GM19372 (cell line): ENCODE data around the gene DPRX.
"Not testable (repeated sequence)": the region's sequence is repeated elsewhere in the genome, so short reads cannot be mapped to it uniquely, and the experiment has no call there.

Experiments
- ATAC-seq: cut with Tn5 transposase; IDR thresholded peaks from one replicate; pipeline ENCODE4 v1.9.1; 2021; ENCODE audit warnings: mild to moderate bottlenecking, low read depth, moderate library complexity; ENCODE audit not compliant: unreplicated experiment

Gene DPRX

DNA sequence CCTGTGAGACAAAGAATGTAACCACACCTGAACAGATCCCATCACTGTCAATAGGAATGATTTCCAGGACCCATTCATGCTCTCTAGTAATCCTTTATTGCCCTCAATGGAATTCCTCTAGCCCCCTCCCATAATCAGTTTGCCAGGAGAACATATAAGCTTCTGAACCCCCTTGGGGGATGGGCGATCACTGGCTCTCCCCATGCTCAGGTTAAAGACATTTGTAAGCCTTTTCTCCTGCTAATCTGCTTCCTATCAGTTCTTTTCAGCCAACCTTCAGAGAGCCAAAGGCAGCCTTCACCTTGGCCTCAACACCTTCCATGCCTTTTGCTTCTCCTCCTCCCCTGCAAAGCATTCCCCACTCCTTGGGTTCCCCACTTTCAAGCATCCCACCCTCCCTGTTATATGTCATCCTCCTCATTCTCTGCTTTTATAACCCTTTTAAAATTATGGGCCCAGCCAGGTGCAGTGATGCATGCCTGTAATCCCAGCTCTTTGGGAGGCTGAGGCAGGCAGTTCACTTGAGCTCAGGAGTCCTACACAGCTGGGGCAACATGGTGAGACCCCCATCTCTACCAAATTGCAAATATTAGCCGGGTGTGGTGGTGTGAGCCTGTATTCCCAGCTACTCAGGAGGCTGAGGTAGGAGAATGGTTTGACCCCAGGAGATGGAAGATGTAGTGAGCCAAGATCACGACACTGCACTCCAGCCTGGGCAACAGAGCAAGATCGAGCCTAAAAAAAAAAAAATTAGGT lies 12.4 kb downstream of the DPRX start:
- no peak for ATAC-seq

DNA sequence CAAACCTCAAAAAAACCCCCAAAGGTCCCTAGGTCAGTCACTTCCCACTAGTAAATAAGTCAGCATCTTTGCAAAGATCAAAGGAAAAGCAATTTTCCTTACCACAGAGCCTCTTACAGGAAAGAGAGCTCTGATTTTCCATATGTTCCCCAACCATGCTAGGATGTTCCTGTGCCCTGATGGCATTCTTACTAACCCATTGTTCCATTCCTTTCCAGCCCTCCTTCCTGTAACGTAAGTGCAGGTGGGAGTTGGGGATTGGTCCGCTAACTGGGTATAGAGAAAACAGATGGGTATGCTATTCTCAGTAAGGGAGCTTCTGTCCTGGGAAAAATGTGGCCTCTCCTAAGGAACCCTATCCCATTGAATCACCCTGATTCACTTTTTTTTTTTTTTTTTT lies 14.3 kb downstream of the DPRX start:
- ATAC-seq, result no peak

DNA sequence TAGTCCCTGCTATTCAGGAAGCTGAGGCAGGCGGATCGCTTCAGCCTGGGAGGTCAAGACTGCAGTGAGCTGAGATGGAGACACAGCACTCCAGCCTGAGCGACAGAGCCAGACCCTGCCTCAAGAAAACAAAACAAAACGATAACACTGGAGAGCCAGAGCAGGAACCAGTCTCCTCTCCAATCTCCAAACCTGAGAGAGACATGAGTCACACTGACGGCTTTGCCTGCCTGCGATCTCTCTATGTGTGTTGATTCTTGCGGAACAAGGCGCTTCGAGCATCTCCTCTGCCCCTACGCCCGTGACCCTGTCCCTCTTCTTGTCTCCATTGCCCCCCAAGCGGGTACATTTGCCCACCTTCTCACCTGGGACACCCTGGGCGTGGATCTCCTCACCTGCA lies 15.6 kb downstream of the DPRX start:
- ATAC-seq, result no peak

DNA sequence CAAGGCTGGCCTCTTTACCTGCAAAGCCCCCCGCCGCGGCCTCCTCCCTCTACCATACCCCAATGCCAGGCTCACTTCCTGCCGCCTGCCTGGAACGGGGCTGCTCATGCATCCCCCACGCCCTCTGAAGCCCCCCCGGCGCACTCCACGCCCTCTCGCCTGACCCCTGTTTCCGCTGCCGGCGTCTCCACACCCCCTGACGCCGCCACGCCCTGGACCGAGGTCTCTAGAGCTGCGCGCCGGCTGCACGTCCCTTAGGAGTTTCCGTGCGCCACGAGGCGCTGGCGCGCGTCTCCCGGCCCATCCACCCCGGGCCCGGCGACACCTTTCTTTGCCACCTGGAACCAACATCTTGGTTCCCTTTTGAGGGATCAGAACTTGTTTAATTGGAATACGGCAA lies 16.0 kb downstream of the DPRX start:
- no peak for ATAC-seq

DNA sequence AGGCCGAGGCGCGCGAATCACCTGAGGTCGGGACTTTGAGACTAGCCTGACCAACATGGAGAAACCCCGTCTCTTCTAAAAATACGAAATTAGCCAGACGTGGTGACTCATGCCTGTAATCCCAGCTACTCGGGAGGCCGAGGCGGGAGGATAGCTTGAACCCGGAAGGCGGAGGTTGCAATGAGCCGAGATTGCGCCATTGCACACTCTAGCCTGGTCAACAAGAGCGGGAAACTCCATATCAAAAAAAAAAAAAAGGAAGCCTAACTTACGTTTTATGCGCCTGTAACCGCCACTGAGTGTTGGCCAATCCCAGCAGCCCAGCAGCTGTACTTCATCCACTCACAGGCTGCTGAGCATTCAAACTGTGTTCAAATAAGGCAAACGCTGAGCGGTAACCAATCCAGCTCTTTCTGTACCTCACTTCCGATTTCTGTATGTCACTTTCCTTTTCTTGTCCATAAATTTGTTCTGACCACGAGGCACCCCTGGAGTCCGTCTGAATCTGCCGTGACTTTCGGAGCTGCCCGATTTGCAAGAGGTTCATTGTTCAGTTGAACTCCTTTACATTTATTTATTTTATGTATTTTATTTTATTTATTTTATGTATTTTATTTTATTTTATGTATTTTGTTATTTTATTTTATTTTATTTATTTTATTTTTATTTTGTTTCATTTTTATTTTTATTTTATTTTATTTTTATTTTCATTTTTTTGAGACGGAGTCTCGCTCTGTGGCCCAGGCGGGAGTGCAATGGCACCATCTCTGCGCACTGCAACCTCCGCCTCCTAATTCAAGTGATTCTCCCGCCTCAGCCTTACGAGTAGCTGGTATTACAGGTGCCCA lies 18.2 kb downstream of the DPRX start:
- ATAC-seq, result no peak

DNA sequence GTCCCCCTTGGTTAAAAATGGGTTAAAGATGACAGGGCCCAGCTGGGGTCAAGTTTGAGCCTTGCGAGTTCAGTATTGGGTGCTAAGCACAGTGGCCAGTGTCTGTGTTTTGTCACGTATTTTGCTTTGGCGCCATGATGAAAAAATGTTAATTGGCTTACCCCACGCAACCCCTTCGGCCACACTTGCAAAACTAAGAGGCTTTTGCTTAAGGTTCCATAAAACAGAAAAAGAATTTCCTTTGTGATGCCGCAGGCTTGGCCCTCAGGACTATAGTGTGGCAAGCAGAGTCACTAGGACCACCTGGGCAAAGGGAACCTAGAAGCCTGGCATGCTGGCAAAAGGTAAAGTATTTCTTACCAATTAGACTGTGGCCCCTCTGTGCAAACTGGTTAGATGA lies 20.7 kb downstream of the DPRX start:
- no peak for ATAC-seq

DNA sequence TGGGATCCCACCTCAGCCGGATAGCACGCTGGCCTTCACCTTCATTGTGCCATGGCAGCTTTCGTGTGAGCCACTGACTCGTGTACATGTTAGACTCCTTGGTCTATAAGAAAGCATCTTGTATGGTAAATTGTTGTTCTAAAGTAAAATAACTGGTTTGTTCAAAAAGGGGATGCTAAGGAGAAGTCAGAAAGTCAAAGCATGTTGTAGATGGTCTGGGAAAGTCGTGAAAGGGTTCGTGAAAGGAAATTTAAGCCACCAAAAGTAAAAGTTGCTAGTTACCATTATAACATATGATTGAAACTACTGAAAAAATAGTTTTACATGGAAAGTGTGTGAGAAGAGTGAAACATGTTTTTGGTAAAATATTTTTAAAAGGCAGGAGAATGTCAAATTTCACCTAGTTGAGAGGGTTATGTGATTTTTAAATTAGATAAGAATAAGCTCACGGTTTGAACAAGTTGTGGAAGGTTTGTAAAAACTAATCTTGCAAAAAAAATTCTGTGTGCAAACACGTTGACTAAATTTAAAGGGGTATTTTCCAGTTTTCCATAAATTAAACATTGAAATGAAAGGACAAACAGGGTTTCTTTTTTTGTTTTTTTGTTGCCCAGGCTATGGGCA lies 23.4 kb downstream of the DPRX start:
- ATAC-seq, result no peak

DNA sequence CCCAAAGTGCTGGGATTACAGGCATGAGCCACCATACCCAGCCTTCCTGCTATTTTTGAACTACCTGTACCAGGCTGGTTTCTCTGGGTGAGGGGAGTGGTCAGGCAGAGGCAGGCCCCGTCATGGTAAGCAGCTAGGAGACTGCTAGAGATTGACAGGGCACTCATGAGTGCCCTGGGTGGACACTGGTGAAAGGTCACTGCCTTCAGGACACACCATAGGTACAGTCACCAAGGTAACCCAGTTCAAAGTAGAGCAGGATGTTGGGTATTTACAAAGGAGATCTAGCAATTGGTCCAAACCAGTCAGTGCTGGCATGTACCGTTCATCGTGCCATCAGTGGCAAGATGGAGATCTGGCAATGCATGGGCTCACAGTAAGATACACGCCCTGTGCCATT lies 25.5 kb downstream of the DPRX start:
- ATAC-seq, result no peak

DNA sequence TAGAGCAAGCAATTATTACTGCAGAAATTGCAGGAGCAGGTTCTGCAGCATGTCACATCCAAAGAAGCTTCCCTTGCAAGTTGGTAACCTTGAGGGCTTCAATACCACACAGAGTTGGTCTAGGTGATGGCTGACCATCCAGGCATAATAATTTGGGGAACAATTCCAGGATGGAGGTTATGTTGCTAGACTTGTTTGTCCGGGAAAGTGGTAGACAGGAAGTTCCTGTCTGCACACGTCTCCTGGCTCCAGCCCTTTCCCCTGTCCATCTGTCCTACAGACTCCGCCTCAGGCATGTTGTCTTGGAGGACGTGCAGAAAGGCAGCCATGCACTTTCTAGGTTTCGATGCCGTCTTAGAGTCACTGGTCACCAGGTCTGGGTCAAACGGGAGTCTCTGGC lies 26.0 kb downstream of the DPRX start:
- ATAC-seq, result no peak

DNA sequence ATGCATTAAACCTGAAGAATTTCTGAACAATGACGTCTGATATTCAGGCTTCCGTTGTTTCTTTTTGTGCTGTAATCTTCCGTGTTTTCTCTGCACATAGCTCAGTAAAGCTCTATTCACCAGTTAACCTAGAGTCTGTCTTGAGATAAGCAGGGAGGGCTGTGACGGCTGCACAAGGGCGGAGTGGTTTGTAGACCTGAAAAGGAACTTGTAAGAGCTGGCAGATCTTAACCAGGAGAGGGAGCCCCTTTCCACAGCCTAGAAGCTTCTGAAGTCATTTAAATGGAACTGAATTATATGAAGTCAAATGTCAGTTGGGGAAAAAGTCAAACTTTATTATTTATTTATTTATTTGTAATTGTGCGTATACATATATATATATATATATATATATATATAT lies 27.5 kb downstream of the DPRX start:
- no peak for ATAC-seq

DNA sequence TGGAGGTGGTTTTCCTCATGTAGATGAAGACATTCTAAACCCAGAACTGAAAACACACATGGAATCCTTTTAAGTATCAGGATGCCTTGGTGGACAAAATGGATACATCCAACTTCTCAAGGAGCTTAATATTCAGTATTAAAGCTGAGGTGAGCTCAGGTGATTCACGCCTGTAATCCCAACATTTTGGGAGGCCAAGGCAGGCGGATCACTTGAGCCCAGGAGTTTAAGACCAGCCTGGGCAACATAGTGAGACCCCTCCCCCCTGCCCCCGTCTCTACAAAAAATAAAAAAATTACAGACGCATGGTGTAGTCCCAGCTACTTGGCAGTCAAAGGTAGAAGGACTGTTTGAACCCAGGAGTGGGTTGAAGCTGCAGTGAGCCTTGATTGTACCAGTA lies 28.8 kb downstream of the DPRX start:
- no peak for ATAC-seq

DNA sequence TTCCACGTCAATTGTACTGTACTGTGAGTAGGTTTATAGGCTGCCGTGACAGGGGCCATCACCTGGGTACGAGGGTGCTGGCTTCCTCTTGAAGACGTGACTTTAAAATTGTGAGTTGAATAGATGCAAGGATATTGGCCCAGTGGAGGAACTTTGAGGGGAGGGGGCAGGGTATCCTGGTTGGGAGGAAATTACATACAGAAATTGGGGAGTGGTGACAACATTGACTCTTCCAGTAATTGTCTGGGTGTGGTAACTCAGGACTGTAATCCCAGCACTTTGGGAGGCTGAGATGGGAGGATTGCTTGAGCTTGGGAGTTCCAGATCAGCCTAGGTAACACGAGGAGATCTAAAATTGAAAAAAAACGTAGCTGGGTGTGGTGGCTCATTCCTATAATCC lies 30.4 kb downstream of the DPRX start:
- ATAC-seq, result no peak

DNA sequence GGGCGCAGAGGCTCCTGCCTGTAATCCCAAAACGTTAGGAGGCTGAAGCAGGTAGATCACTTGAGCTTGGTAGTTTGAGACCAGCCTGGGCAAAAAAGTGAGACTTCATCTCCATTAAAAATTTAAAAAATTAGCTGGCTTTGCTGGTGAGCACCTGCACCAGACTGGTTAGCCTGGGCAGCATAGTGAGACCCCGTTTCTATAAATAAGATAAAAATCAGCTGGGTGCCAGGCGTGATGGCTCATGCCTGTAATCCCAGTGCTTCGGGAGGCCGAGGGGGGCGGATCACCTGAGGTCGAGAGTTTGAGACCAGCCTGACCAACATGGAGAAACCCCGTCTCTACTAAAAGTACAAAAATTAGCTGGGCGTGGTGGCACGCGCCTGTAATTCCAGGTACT lies 32.4 kb downstream of the DPRX start:
- ATAC-seq, result no peak

DNA sequence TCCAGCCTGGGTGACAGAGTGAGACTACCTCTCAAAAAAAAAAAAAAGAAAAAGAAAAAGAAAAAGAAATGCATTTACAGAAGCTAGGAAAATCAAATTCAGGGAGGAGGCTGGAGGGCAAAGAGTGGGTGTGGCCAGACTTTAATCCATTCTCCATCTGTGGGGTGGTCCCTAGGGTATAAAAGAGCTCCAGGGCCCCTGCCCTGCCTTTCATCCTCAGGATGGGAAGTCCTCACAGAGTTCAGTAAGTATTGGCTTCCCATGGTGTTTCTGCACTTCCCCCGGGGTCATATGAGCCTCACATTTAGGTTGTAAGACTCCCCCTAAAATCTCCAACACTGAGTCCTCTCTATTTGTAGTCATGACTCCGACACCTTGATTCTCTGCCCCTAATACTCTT lies 33.0 kb downstream of the DPRX start:
- ATAC-seq, result no peak

DNA sequence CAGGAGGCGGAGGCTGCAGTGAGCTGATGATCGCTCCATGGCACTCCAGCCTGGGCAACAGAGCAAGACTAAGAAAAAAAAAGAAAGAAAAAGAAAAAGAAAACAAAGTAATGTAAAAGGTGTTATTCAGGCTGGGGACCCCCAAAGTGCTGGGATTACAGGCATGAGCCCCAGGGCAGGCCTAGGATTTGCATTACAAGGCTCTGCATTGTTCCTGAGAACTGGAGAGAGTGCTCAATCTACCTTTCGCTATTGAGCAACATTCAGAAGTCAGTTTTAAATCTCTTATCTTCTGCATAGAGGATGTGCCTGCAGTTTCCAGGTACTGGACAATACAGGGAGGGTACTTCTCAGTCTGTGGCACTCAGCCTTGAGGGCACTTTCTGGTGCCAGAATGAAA lies 34.5 kb downstream of the DPRX start:
- ATAC-seq, result not testable (repeated sequence)

DNA sequence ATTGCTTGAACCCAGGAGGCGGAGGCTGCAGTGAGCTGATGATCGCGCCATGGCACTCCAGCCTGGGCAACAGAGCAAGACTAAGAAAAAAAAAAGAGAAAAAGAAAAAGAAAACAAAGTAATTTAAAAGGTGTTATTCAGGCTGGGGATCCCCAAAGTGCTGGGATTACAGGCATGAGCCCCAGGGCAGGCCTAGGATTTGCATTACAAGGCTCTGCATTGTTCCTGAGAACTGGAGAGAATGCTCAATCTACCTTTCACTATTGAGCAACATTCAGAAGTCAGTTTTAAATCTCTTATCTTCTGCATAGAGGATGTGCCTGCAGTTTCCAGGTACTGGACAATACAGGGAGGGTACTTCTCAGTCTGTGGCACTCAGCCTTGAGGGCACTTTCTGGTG lies 37.0 kb downstream of the DPRX start:
- ATAC-seq, result not testable (repeated sequence)

DNA sequence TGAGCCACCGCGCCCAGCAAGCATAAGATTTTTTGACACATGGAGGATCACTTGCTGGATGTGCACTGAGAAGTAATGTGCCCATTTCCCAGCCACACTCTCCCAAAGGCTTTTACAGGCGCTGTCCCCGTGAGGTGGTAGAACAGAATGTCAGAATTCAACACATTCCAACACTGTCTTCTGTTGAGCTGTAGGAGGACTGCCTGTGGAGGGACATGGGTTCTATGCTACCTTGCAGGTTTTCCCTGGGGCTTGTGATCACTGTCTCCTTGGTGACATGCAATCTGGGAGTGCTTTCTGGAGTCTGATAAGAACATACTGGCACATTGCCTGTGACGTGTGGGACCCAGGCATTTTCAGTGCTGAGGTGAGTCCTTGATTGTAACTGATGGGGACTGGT lies 38.5 kb downstream of the DPRX start:
- ATAC-seq, result no peak

DNA sequence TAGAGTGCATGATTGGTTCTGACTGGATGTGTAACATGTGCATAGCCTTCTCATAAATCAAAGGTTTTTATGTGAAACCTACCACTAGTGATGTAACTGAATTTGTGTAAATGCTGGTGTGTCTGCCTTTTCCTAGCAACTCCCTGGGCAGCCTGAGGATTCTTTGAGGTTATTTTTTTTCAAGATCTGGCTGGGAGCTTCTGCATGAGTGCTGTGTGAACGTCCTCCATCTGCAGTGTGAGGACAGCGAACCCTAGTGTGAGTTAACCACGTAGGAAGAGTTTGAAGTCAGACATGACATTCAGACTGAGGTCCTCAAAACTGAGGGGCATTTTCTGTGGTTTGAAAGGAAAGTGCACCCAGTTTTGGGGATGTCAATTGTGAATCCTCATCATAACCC lies 39.9 kb downstream of the DPRX start:
- ATAC-seq, result no peak
